Measurements from ENCODE around the gene CARS2. TPM values are rescaled to one million over a fixed set of nuclear protein-coding genes. Genes with fewer than 3 reads are reported as not detected.
A peak's percentile ranks its signal among the peaks of the same experiment; 100 is the strongest.

CARS2 gene
- polyA plus RNA-seq, 1 donor (not counting 4 experiments of a cell fraction or from before 2014, with no cell fraction given), result 90.0 TPM

DNA sequence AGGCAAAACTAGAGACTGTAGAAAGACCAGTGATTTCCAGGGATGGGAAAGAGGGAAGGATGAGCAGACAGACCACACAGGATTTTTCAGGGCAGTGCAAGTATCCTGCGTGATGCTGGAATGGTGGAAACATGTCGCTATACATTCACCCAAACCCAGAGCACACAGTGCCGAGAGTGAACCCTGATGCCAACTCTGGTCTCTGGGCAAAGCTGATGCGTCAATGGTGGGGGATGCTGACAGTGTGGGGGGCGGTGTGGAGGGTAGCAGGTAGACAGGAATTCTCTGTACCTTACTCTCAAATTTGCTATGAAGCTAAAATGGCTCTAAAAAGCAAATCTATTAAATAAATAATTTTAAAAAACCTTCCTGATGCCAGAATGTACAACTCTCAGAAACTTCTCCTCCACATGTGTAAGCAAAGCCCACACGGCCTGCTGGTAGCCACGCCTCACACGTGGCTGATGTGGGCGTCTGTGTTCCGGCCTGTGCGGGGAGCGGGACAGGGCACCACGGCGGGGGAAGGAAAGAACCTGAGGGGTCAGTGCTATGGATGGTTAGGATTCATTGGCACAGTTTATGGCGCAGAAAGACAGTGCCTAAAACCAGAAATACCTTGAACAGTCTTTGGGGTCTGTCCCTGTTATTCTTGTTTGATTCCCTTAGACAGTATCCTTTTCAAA is 23.9 kb downstream of the CARS2 start:
- FAIRE-seq (no peak), DNase-seq (ENCODE audit: low read depth, low spot score) (no peak)
- Histone ChIP-seq H3K4me1 (ENCODE audit: control insufficient read depth, extremely low read depth, insufficient read depth, low read length) (no peaks in the 10 kb centered on the region), H3K4me2 (ENCODE audit: control insufficient read depth, extremely low read depth, insufficient read depth, low read depth, low read length) (no peak overlapping the region), H4K20me1 (ENCODE audit: control insufficient read depth, extremely low read depth, insufficient read depth, low read length) (no peaks in the 10 kb centered on the region), H3K27me3 (ENCODE audit: control insufficient read depth, extremely low read depth, insufficient read depth, low read length) (no peaks in the 10 kb centered on the region), H3K79me2 (ENCODE audit: control insufficient read depth, insufficient read depth, low read length) (peaks cover 5% of the 10 kb centered on the region), H3K9me1 (ENCODE audit: control insufficient read depth, extremely low read depth, insufficient read depth, low read length) (no peaks in the 10 kb centered on the region), H2AFZ (ENCODE audit: control insufficient read depth, low read length) (no peak overlapping the region), H3K4me3 (ENCODE audit: control insufficient read depth in 2 of 3, extremely low read depth in 1 of 3, insufficient read depth in 2 of 3, low read depth in 1 of 3, low read length in 3 of 3) (no peak overlapping the region), H3K27ac (ENCODE audit: control insufficient read depth, insufficient read depth, low read length) (no peak overlapping the region), H3K9ac (ENCODE audit: control insufficient read depth, extremely low read depth, insufficient read depth, low read length) (no peak overlapping the region), H3K9me3 (ENCODE audit: control insufficient read depth, low read depth, low read length) (no peaks in the 10 kb centered on the region), H3K36me3 (ENCODE audit: control insufficient read depth in 2 of 2, extremely low read depth in 1 of 2, insufficient read depth in 2 of 2, low read length in 2 of 2) (peaks cover 45 to 46% of the 10 kb centered on the region in 2 experiments)
- TF ChIP-seq, protein P1, sequence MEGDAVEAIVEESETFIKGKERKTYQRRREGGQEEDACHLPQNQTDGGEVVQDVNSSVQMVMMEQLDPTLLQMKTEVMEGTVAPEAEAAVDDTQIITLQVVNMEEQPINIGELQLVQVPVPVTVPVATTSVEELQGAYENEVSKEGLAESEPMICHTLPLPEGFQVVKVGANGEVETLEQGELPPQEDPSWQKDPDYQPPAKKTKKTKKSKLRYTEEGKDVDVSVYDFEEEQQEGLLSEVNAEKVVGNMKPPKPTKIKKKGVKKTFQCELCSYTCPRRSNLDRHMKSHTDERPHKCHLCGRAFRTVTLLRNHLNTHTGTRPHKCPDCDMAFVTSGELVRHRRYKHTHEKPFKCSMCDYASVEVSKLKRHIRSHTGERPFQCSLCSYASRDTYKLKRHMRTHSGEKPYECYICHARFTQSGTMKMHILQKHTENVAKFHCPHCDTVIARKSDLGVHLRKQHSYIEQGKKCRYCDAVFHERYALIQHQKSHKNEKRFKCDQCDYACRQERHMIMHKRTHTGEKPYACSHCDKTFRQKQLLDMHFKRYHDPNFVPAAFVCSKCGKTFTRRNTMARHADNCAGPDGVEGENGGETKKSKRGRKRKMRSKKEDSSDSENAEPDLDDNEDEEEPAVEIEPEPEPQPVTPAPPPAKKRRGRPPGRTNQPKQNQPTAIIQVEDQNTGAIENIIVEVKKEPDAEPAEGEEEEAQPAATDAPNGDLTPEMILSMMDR (optimal IDR thresholded peaks at IDR 0.05 in 1 of 3, IDR thresholded peaks at IDR 0.05 in 1 of 3, conservative IDR thresholded peaks at IDR 0.05 in 1 of 3; ENCODE audit: extremely low read depth in 1 of 3, insufficient read depth in 2 of 3, low read length in 3 of 3), result no peak
- no peak for TF ChIP-seq EZH2 (IDR thresholded peaks at IDR 0.05; ENCODE audit: low read length)
- dilution Hi-C loops (cut with MboI; ENCODE audit: extremely low pct_ligation_motif_present, low sequenced_read_pairs), result no loop called here

DNA sequence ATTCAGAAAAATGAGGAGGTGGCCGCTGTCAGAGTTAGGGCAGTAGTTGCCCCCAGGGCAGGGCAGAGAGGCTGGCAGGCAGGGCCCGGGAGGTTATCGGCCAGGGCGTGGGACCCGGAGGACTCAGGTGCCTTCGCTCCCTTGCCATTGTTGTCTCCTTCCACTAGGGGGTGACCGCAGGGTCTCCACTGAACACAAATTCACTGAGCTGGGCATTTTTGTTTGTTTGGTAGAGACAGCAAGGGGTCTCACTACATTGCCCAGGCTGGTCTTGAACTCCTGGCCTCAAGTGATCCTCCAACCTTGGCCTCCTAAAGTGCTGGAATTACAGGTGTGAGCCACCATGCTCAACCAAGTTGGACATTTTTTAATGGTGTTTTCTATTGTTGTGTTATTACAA is 25.1 kb downstream of the CARS2 start:
- H3K9me1 ChIP-seq (ENCODE audit: control insufficient read depth, extremely low read depth, insufficient read depth, low read length), result no peaks in the 10 kb centered on the region
- no peak for DNase-seq (ENCODE audit: low read depth, low spot score)
- no peaks in the 10 kb centered on the region for H3K27me3 ChIP-seq (ENCODE audit: control insufficient read depth, extremely low read depth, insufficient read depth, low read length)
- H3K9ac ChIP-seq (ENCODE audit: control insufficient read depth, extremely low read depth, insufficient read depth, low read length), result no peak overlapping the region
- no peaks in the 10 kb centered on the region for H3K4me1 ChIP-seq (ENCODE audit: control insufficient read depth, extremely low read depth, insufficient read depth, low read length)
- H3K36me3 ChIP-seq (ENCODE audit: control insufficient read depth in 2 of 2, extremely low read depth in 1 of 2, insufficient read depth in 2 of 2, low read length in 2 of 2), result peaks cover 37 to 51% of the 10 kb centered on the region in 2 experiments
- no peak overlapping the region for H2AFZ ChIP-seq (ENCODE audit: control insufficient read depth, low read length)
- dilution Hi-C loops (cut with MboI; ENCODE audit: extremely low pct_ligation_motif_present, low sequenced_read_pairs), result no loop called here
- H3K4me3 ChIP-seq (ENCODE audit: control insufficient read depth in 2 of 3, extremely low read depth in 1 of 3, insufficient read depth in 2 of 3, low read depth in 1 of 3, low read length in 3 of 3), result no peak overlapping the region
- H4K20me1 ChIP-seq (ENCODE audit: control insufficient read depth, extremely low read depth, insufficient read depth, low read length), result no peaks in the 10 kb centered on the region
- TF ChIP-seq, protein P1 (optimal IDR thresholded peaks at IDR 0.05 in 1 of 3, IDR thresholded peaks at IDR 0.05 in 1 of 3, conservative IDR thresholded peaks at IDR 0.05 in 1 of 3; ENCODE audit: extremely low read depth in 1 of 3, insufficient read depth in 2 of 3, low read length in 3 of 3), result peak; percentile 27 to 39 (median 36)
- no peak for TF ChIP-seq EZH2 (IDR thresholded peaks at IDR 0.05; ENCODE audit: low read length)
- peaks cover 13% of the 10 kb centered on the region for H3K79me2 ChIP-seq (ENCODE audit: control insufficient read depth, insufficient read depth, low read length)
- FAIRE-seq, result no peak
- H3K27ac ChIP-seq (ENCODE audit: control insufficient read depth, insufficient read depth, low read length), result no peak overlapping the region
- H3K9me3 ChIP-seq (ENCODE audit: control insufficient read depth, low read depth, low read length), result no peaks in the 10 kb centered on the region
- H3K4me2 ChIP-seq (ENCODE audit: control insufficient read depth, extremely low read depth, insufficient read depth, low read depth, low read length), result no peak overlapping the region
